ENCODE measurements around the gene SCLY.

Gene SCLY

DNA sequence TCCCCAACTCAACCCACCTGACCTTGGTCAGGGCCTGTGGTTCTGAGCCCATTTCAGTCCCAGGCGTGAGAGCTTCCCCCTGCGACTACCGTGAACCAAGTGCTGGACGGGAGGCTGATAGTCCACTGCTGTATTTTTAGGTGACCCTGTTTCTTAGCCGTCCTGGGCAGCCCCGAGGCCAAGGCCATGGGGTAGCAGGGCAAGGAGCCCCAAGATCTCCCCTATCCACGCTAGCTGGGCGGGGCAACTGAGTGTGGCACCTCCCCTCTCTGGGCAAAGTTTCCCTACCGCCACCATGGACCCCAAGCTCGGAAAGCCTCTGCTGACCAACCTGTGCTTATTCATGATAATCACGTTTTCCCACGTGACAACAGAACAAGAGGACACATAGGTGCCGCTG is 77.1 kb downstream of the SCLY start:
- no peak overlapping the region for H3K4me3 ChIP-seq (ENCODE audit: low read depth, low read length)
- DNase-seq (ENCODE audit: low read depth) = no peak
- TF ChIP-seq CTCF (IDR thresholded peaks at IDR 0.05; ENCODE audit: control insufficient read depth, extremely low read depth, insufficient read depth) = no peak

DNA sequence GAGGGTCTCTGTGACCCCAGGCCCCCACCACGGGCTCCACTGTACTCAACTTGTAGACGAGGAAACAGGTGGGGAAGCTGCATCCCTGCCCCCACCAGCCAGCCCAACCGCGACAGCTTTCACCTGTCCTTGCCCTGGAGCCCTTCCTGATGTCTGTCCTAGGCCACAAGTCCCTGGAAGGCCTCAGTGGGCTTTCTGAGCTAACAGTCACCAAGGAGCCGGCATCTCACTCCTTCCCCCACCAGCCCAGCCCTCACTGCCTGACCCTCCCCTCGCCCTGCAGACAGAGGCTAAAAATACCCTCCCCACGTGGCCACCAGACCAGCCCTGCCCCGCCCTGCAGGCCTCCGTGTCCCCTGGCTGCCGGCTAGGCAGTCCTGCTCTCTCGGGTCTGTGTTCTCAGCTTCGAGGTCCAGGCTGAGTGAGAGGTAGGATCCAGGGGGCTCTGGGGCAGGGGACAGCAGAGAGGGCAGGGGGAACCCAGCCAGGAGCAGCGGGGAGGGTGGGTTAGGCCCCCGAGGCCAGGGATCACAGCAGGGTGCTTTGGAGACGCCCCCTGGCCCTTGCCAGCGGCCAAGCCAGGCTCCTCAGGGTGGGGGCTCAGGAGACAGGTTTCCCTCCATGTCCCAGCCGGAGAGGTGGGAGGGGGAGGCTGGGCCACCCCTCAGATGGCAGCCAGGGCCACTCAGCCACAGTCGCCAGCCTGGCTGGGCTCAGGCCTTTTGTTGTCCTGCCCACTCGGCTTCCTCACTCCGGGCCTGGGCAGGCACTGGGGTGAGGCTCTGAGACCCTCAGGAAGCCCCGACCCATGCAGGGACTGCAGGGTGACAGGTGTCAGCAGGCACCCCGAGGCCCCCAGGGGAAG is 77.8 kb downstream of the SCLY start, which contains the start of gene KLHL30:
TSS of gene KLHL30 (plus strand) at position 338 of the 865 bp plus-strand sequence. CDS start 2,087 bp downstream, outside the sequence.
- no peak within 1 kb of the TSS for H3K4me3 ChIP-seq (ENCODE audit: low read depth, low read length)
- no peak for DNase-seq (ENCODE audit: low read depth)
- TF ChIP-seq CTCF (IDR thresholded peaks at IDR 0.05; ENCODE audit: control insufficient read depth, extremely low read depth, insufficient read depth) = no peak

GRCh38 chr2:238139196-238140039 is 78.6 kb downstream of the SCLY start:
- peak; percentile 36 for TF ChIP-seq CTCF (IDR thresholded peaks at IDR 0.05; ENCODE audit: control insufficient read depth, extremely low read depth, insufficient read depth)
- DNase-seq (ENCODE audit: low read depth) = no peak
- H3K4me3 ChIP-seq (ENCODE audit: low read depth, low read length) = no peak overlapping the region

- no peak for TF ChIP-seq CTCF (IDR thresholded peaks at IDR 0.05; ENCODE audit: control insufficient read depth, extremely low read depth, insufficient read depth)
- DNase-seq (ENCODE audit: low read depth) = no peak
- no peak overlapping the region for H3K4me3 ChIP-seq (ENCODE audit: low read depth, low read length)
These were observed 79.2 kb downstream of the SCLY start for GRCh38 chr2:238140040-238140439.

GRCh38 chr2:238140721-238141540 is 80.1 kb downstream of the SCLY start:
- no peak overlapping the region for H3K4me3 ChIP-seq (ENCODE audit: low read depth, low read length)
- DNase-seq (ENCODE audit: low read depth) = no peak
- no peak for TF ChIP-seq CTCF (IDR thresholded peaks at IDR 0.05; ENCODE audit: control insufficient read depth, extremely low read depth, insufficient read depth)

DNA sequence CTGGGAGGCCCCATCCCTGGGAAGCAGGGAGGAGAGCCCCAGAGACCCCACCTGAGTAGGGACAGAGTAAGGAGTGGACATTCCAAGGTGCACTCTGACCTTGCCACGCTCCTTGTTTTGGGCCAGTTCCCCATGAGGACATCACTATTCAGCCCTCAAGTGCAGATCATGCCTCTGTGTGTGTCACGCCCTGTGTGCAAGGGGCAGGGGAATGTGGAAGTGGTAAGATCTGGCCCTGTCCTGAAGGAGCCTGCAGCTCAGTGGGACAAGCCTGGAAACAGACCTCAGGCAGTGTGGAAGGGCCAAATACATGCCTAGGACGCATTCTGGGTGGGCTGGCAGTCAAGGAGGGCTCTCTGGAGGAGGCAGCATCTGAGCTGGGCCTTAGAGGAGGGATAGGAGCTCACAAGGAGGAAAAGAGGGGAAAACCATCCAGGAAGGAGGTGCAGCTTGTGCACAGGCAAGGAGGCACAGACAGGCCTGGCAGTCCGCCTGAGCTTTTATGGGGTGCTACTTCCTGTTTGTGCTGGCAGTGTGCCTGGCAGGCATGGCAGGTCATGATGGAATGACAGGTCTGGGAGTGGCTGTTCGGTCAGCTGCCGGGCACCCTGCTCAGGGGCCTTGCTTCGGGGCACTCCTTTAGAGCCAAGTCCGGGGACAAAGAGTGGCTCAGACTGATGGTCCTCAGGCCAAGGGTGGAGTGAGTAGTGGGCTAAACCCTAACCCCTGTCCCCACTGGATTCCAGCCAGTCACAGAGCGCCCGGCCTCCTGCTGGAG is 80.9 kb downstream of the SCLY start:
- no peak for TF ChIP-seq CTCF (IDR thresholded peaks at IDR 0.05; ENCODE audit: control insufficient read depth, extremely low read depth, insufficient read depth)
- peak; percentile 78 for DNase-seq (ENCODE audit: low read depth)
- no peak overlapping the region for H3K4me3 ChIP-seq (ENCODE audit: low read depth, low read length)

Data from LNCaP clone FGC (cell line).